Epithelial cell of prostate (primary cell): ENCODE measurements around the gene HACD2.

Source experiments
- DNase-seq: peaks from one replicate; pipeline ENCODE4 v3.0.0-alpha.2; 2011; ENCODE audit warnings: low read depth, low spot score
- H3K27ac ChIP-seq: fragments of 450-650 bp; 2 replicates; pipeline ENCODE4 v1.5.1; 2017; ENCODE audit warnings: mild to moderate bottlenecking

HACD2 gene, protein sequence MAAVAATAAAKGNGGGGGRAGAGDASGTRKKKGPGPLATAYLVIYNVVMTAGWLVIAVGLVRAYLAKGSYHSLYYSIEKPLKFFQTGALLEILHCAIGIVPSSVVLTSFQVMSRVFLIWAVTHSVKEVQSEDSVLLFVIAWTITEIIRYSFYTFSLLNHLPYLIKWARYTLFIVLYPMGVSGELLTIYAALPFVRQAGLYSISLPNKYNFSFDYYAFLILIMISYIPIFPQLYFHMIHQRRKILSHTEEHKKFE

GRCh38 chr3:123584988-123585937 is at the start of gene HACD2:
TSS of gene HACD2 (minus strand) at chr3:123585053. CDS start at chr3:123585027, 26 bp downstream.
- peak within 1 kb of the TSS; percentile 98 for H3K27ac ChIP-seq
- peak; percentile 84 for DNase-seq

DNA sequence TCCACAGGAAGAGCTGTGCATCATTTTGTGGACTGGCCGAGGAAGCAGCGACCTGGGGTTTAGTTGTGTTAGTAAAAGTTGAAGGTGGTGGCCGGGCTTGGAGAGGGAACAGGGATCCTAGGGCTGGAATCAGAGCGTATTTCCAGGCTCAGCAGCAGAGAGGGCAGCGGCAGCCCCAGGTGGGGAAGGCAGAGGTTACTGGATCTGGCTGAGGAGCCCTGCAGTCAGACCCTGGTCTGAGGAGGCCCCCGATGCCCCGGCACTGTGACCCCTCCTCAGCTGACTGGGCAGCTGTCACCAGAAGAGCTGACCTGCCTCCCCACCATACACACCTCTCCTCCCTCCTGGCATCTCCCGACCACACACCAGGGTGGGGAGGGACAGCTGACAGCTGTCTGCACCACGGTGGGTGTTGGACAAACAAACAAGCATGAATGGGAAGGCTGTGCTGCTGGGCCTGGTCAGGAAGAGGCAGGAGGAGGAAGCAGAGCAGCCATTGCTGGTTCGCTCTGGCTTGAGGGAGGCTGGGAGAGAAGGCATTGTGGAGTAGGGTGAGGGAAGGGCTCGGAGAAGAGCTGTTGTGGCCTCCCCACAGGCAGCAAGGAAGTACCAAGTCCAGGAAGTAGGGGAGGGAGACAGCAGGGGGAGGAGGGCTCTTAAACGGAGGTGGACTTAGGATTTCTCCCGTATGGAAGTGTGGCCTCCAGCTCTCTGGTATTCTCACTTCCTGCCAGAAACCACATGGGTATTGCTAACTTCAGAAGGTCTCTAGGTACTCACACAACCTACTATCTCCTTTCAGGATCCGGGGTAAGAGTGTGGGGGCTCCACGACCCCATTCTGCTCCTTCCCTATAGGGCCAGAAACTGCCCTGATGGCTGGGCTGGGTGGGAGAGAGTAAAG is 49.5 kb upstream of the HACD2 start:
- no peak overlapping the region for H3K27ac ChIP-seq

GRCh38 chr3:123633530-123633929 is 48.7 kb upstream of the HACD2 start:
- no peak overlapping the region for H3K27ac ChIP-seq

More for the DNA sequence above, 49.5 kb upstream of the HACD2 start:
- DNase-seq, result no peak

DNA sequence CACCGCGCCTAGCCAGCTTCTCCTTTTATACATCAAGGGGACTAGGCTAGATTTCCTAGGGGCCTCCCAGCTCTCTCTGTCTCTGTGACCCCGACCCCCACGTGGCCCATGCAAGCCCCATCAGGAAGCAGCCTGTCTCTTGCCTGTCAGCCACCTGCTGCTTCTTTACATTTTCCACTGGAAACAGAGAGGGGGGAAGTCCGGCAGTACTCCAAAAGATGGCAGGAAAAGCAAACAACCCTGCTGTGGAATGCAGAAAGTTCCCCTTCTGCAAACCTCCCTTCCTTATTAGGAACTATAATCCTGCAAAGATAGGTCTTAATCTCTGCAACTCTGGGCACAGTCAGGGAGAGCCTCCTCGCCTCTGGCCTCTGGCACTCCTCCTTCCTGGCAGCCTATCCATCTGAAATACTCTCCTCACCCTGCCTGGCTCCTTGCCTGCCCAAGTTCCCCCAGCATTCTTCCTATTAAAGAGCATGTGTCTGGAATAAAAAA is 47.4 kb upstream of the HACD2 start:
- no peak overlapping the region for H3K27ac ChIP-seq
- no peak for DNase-seq

More at GRCh38 chr3:123633530-123633929, 48.7 kb upstream of the HACD2 start:
- DNase-seq, result no peak

- no peak for DNase-seq
- H3K27ac ChIP-seq, result no peak overlapping the region
Measured at GRCh38 chr3:123629747-123630047, 44.8 kb upstream of the HACD2 start.

- H3K27ac ChIP-seq, result no peak overlapping the region
- no peak for DNase-seq
Measured at GRCh38 chr3:123628996-123629746, 44.3 kb upstream of the HACD2 start.

GRCh38 chr3:123627673-123628670 is 43.1 kb upstream of the HACD2 start:
- no peak overlapping the region for H3K27ac ChIP-seq
- no peak for DNase-seq

DNA sequence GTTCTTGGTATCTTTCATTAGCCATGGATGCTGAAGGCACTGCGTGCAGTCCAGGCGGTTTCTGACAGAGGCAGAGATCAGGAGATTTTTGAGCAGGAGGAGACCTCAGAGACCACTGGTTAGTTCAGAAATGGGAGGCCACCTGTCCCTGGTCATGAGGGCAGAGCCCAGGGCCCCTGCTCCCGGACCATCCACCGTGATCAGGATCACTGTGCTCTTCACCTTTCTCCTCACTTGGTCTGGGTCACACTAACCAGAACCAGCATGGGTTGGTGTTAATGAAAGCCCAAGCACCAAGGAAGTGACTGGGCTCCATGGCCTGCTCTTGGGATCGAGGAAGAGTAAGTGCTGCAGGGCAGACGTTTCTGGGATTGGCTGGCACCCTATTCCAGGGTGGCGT is 42.0 kb upstream of the HACD2 start:
- DNase-seq, result no peak

GRCh38 chr3:123624302-123624701 is 39.4 kb upstream of the HACD2 start:
- DNase-seq, result no peak
- H3K27ac ChIP-seq, result no peak overlapping the region

More for the DNA sequence above, 42.0 kb upstream of the HACD2 start:
- H3K27ac ChIP-seq, result no peak overlapping the region

DNA sequence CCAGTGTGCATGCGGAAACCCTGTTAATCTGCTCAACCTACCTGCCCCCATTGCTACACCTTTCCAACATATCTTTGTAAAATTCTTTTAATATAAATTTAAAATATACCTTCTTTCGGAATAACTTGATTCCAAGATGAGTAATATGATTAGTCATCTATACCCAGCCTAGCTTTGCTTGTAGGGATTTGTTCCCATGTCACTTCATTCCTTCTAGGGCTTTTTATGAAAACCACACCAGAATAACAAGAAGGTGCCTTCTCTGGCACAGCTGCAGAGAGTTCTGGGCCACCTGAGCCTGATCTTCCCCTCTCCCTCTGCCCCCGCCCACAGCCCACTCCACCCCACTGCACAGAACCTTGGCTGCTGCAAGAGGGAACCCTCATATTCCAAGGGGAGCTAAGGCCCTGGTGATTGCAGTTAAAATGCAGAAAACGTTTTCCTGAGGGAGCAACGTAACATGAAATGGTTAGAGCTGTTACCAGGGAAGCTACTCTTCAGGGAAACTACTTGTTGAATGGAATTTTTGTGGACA is 38.6 kb upstream of the HACD2 start:
- no peak for DNase-seq
- H3K27ac ChIP-seq, result no peak overlapping the region

GRCh38 chr3:123622766-123623165 is 37.9 kb upstream of the HACD2 start:
- no peak overlapping the region for H3K27ac ChIP-seq
- no peak for DNase-seq

DNA sequence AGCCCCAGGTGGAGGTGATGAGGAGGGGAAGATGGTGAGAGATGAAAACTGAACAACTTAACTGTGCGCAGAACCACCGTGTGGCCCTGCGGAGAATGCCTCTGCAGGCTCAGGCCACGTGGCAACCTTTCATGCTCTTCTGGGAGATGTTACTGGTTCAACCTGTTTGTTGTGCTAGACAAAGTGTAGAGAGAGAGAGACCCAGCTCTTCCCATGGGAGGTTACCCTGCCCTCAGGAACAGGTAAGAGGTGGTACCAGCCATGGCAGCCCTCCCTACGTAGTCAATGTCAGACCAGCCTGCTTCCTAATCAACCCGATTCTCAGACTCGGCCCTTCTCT is 37.0 kb upstream of the HACD2 start:
- H3K27ac ChIP-seq, result no peak overlapping the region
- no peak for DNase-seq

- H3K27ac ChIP-seq, result no peak overlapping the region
- no peak for DNase-seq
Measured at GRCh38 chr3:123621186-123621849, 36.5 kb upstream of the HACD2 start.

GRCh38 chr3:123620343-123620742 is 35.5 kb upstream of the HACD2 start:
- peak; percentile 33 for DNase-seq
- H3K27ac ChIP-seq, result peak overlapping the region; percentile 61

DNA sequence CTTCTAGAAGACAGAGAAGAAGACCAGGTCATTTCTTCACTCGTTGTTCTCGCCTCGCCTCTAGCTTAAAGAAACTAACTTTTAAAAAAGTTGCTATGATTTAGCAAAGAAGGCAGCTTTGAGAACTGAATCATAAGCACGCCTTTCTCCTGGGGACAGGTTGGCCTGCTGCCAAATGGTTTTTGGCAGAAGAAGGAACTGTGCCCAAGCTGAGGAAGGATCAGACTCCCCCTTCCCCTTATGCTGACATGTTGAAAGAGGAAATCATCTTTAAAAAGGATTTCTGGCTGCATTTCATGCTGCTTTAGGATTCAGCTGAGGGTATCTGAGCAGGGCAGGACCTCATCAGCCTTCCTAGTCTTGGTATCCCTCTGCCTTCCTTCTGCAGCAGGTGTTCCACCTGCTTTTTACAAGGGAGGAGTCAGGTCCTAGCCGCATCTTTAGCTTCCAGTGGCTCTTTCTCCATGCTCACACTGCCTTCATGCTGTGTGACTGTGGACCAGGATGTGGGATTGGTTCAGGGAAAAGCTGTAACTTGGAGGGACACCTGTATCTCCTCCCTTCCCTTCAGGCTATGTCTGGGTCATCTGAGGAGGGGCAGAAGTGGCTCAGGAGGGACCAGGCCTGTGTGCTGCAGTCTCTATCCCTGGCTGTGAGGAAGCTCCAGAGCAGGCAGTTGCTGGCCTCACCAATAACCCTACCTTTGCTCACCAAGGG is 34.1 kb upstream of the HACD2 start:
- peak overlapping the region; percentile 61 for H3K27ac ChIP-seq
- DNase-seq, result no peak

DNA sequence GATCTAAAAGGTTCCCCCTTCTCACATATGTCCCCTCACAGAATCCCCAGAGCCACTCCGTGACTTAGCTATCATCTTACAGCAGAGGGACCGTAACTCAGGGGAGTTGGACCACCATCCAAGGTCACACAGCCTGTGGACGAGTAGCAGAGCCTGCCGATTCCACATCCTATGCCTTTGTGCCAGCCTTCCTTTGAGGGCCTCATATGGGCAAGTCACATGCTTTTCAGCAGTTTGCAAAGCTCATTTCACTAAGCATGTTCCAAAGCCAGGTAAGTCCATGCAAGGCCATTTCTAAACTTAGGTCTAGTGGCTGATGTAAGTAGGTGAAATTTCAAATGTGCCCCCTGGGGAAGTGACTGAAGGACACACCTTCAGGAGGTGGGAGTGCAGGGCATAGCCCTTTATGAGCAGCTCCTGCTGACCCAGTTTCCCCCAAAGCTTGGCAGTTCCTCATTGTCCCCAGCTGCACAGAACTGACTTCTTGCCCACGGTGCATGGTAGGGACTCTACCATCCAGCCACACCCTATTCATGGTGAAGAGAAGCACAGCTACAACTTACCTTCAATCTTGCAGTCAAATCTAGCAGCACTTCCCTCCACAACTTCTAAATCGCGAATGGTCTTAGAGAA is 33.3 kb upstream of the HACD2 start:
- no peak for DNase-seq

DNA sequence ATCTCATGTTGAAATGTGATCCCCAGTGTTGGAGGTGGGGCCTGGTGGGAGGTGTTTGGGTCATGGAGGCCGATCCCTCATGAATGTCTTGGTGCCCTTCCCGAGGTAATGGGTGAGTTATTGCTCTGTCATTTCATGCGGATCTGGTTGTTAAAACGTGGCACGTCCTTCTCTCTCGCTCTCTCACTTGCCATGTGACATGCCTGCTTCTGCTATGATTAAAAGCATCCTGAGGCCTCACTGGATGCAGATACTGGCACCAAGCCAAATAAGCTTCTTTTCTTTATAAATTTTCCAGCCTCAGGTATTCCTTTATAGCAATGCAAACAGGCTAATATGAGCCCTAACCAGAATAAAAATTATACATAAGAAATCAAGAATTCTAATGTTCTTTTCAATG is 31.7 kb upstream of the HACD2 start:
- no peak for DNase-seq

More for the DNA sequence above, 33.3 kb upstream of the HACD2 start:
- peak overlapping the region; percentile 61 for H3K27ac ChIP-seq

More for the DNA sequence above, 31.7 kb upstream of the HACD2 start:
- H3K27ac ChIP-seq, result no peak overlapping the region
